Measurements from ENCODE around the gene RASA2. TPM values are rescaled to one million over a fixed set of nuclear protein-coding genes. Genes with fewer than 3 reads are reported as not detected.

Gene RASA2
- total and polyA plus RNA-seq, 10 of the 15 experiments (the other 5 are each of a cell fraction or from before 2014, with no cell fraction given): 1.9 to 9.4 (median 7.2) TPM

DNA sequence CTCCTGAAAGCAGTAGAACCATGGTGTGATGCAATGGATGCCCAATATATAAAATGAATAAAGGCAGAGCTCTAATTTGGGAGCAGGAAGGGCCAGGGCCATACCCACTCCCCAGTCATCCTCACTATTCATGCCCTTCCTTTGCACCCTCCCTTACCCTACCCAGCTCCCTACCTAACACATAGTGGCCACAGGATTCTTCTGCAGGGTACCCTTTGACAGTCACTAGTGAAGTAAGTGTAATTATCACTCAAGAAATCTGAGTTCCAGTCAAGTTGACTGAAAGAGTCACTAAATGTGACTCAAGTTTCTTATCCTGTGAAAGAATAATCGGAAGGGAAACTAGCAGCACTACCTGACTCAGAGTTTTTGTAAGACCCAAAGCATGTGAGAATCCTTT lies 69.2 kb downstream of the RASA2 start:
- no peak for TF ChIP-seq PML (IDR thresholded peaks at IDR 0.05; ENCODE audit: low read length)
- TF ChIP-seq, protein P1, sequence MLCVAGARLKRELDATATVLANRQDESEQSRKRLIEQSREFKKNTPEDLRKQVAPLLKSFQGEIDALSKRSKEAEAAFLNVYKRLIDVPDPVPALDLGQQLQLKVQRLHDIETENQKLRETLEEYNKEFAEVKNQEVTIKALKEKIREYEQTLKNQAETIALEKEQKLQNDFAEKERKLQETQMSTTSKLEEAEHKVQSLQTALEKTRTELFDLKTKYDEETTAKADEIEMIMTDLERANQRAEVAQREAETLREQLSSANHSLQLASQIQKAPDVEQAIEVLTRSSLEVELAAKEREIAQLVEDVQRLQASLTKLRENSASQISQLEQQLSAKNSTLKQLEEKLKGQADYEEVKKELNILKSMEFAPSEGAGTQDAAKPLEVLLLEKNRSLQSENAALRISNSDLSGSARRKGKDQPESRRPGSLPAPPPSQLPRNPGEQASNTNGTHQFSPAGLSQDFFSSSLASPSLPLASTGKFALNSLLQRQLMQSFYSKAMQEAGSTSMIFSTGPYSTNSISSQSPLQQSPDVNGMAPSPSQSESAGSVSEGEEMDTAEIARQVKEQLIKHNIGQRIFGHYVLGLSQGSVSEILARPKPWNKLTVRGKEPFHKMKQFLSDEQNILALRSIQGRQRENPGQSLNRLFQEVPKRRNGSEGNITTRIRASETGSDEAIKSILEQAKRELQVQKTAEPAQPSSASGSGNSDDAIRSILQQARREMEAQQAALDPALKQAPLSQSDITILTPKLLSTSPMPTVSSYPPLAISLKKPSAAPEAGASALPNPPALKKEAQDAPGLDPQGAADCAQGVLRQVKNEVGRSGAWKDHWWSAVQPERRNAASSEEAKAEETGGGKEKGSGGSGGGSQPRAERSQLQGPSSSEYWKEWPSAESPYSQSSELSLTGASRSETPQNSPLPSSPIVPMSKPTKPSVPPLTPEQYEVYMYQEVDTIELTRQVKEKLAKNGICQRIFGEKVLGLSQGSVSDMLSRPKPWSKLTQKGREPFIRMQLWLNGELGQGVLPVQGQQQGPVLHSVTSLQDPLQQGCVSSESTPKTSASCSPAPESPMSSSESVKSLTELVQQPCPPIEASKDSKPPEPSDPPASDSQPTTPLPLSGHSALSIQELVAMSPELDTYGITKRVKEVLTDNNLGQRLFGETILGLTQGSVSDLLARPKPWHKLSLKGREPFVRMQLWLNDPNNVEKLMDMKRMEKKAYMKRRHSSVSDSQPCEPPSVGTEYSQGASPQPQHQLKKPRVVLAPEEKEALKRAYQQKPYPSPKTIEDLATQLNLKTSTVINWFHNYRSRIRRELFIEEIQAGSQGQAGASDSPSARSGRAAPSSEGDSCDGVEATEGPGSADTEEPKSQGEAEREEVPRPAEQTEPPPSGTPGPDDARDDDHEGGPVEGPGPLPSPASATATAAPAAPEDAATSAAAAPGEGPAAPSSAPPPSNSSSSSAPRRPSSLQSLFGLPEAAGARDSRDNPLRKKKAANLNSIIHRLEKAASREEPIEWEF (IDR thresholded peaks at IDR 0.05; ENCODE audit: insufficient replicate concordance, low read depth, low read length): no peak
- FAIRE-seq (no peak), DNase-seq (ENCODE audit: low read depth, low spot score) (no peak), ATAC-seq (no peak)
- Histone ChIP-seq H3K27ac (ENCODE audit: control insufficient read depth, insufficient read depth) (no peak overlapping the region), H3K4me2 (ENCODE audit: control insufficient read depth, insufficient read depth) (no peak overlapping the region), H3K4me3 (no peak overlapping the region), H4K20me1 (ENCODE audit: control insufficient read depth, insufficient read depth) (no peaks in the 10 kb centered on the region), H3K79me2 (ENCODE audit: control insufficient read depth, insufficient read depth, low read length) (no peaks in the 10 kb centered on the region), H3K9ac (ENCODE audit: control insufficient read depth, insufficient read depth, low read length) (no peak overlapping the region), H3K9me3 (replicated peaks; ENCODE audit: control insufficient read depth, insufficient read depth, low read length) (no peaks in the 10 kb centered on the region), H2AFZ (ENCODE audit: control insufficient read depth, low read depth, low read length) (no peak overlapping the region), H3K27me3 (replicated peaks in 1 of 2; ENCODE audit: control insufficient read depth in 2 of 2, insufficient read depth in 2 of 2, low read length in 1 of 2) (no peaks in the 10 kb centered on the region), H3K36me3 (ENCODE audit: control insufficient read depth in 2 of 2, insufficient read depth in 2 of 2, low read length in 1 of 2) (peaks cover 0 to 2% of the 10 kb centered on the region in 2 experiments; a peak in 1 of 4 replicates), H3K4me1 (ENCODE audit: control insufficient read depth, insufficient read depth, low read length) (peaks cover 4% of the 10 kb centered on the region; the same call in 1 of the 2 replicates)
- in situ Hi-C loops (cut with MboI): loop anchor here (5.0 kb wide), 1 partner anchor 94 kb away; no protein-coding TSS in a partner anchor
- SMC1A ChIA-PET (ENCODE audit: uncharacterized antibody, unreplicated experiment): interaction anchor here (1.1 kb wide), 1 partner anchor 84 kb away, joined by 4 read pairs; no protein-coding TSS in a partner anchor
- POLR2A ChIA-PET: no interaction called here
- WGBS (ENCODE audit: insufficient coverage, insufficient replicate concordance, low lambda C conversion rate, missing lambda C conversion rate): 100% methylated on average over 1 of the region's 1 CpG
- no TSS peak for BruUV-seq (replicated peaks)
- CTCF ChIA-PET: interaction anchor here (12.9 kb wide), 1 partner anchor 98 kb away, joined by 306 read pairs; no protein-coding TSS in a partner anchor
- RAD21 ChIA-PET (ENCODE audit: unreplicated experiment): interaction anchor here (1.1 kb wide), 1 partner anchor 101 kb away, joined by 3 read pairs; no protein-coding TSS in a partner anchor
- intact Hi-C loops (cut with micrococcal nuclease; ENCODE audit: unreplicated experiment): no loop called here

Measured in GM12878 (cell line).